ENCODE measurements around the gene UVSSA.
"Not testable (repeated sequence)": the region's sequence is repeated elsewhere in the genome, so short reads cannot be mapped to it uniquely, and the experiment has no call there.

UVSSA gene

DNA sequence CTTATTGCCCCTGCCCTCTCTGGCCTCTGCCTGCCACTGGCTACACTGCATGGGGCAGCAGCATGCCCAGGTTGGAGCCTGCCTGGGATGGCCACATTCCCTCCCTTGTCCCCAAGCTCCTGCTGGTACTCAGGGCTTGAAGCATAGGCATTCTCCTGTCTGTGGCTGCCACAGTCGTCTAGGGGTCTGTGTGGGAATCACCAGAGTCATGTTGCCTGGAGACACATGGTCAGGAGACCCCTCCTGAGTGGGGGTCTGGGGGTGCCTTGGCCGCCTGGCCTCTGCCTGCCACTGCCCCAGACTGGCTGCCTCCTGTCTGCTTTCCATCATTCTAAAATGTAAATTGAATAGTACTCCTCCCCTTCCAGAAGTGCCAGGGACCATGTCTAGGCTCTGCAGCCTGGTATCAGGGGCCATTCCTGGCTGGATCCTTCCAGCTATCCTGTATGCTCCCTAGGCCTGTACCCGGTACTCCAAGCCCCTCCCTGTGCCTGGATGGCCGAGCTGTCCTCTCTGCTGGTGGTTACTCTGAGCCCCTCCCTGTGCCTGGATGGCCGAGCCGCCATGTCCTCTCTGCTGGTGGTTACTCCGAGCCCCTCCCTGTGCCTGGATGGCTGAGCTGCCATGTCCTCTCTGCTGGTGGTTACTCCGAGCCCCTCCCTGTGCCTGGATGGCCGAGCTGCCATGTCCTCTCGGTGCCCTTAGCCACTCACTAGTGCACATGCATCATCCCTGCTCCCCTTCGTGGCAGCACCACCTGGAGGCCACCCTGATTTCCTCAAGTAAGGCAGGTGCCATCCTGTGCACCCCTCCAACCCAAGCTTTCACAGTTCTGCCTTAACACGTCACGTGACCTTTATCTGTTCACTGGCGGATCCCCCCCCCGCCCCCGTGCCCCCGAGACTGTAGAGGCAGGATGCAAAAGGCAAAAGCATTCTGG is 64.7 kb downstream of the UVSSA start:
- peak; percentile 25 for DNase-seq

GRCh38 chr4:1412376-1413203 is 65.6 kb downstream of the UVSSA start:
- no peak for DNase-seq

GRCh38 chr4:1413204-1413663 is 66.2 kb downstream of the UVSSA start:
- no peak for DNase-seq

DNA sequence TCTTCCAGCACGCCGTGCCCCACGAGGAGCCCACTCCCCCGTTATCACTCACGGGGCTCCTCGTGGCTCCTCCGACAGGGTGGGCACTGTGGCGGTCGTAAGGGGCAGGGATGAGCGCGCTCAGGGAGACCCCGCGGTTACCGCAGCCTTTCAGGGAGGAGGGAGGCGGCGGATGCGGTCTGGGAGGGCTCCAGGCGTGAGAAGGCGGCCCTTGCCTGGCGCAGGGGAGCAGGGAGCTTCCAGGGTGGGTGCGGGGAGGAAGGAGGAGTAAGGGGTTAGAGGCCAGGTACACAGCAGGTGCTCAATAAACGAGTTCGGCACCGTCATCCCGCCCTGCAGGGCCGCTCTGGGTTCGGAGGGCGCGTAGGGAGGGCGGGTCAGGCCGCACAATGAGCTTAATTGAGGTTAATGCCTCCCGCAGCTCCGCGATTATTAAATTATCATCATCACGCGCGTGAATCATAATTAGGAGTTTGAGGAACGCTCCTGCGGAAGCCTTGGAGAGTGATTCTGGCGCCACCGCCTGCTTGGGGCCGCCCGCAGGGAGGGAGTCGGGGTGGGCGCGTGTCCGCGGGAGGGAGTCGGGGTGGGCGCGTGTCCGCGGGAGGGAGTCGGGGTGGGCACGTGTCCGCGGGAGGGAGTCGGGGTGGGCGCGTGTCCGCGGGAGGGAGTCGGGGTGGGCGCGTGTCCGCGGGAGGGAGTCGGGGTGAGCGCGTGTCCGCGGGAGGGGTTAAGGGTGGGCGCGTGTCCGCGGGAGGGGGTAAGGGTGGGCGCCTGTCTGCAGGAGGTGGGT is 66.9 kb downstream of the UVSSA start:
- DNase-seq, result peak; percentile 27

GRCh38 chr4:1414831-1415680 is 68.0 kb downstream of the UVSSA start:
- no peak for DNase-seq

DNA sequence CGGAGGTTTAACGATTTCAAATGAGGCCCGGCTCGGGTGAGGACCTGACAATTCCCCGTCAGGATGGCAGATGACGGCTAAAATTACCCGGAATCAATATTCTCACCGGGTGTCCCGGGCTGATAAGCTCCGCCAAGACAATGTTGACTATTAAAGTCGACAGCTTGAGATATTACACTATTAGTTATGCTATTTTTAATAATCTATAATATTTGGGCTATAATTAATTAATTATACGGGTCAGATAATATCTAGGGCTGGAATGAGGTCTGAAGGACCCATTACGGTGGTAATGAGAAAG is 68.6 kb downstream of the UVSSA start:
- DNase-seq, result no peak

DNA sequence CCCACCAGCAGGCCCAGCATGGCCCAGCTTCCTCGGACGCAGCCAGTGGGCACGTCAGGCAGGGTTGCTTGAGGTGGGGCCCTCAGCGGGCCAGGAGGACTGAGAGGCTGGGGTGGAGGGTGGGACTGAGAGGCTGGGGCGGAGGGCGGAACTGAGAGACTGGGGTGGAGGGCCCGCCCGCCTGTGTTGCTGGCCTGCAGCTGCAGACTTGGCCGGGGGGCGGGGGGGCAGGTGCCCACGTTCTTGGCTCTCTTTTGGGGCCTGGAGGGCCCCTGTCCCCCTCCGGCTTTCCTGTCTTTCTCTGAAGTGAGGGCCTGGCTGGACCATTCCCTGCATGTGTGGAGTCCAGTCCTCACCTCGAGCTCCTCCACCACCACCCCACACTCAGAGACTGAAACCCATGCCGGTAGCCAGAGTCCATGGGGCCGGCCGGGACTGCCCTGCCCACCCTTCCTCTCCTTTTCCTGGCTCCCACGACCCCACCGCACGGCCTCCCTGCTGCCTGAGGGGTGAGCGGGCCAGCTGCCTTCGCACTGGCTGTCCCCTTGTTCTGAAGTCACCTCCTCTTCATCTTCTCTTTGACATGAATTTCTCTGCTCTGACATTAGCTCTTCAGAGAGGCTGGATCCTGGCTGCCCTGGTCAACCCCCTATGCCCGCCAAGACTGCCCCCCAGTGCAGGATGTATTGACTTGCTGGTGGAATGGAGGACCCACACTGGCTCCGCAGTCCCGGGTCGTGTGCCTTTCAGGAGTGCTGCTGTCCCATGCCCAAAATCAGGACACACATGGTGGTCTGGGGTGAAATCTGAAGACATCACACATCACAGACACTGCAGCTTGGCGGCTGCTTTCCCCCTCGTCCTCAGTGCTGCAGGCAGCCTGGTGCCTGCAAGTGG is 69.3 kb downstream of the UVSSA start:
- no peak for DNase-seq

DNA sequence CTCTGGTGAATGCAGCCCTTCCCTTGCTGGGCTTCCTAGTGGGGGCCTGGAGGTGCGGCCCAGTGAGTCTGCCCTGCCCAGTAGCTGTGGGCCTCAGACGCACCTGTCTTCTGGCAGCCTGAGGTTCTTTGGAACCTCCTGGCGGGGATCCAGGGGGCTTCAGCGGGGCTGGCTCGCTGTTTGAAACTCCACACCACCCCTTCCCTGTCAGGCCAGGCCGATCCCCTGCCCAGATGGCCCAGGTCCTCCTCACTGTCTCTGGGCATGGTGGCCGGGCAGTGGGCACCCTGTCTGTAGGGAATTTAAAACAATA is 69.9 kb downstream of the UVSSA start:
- peak; percentile 29 for DNase-seq

DNA sequence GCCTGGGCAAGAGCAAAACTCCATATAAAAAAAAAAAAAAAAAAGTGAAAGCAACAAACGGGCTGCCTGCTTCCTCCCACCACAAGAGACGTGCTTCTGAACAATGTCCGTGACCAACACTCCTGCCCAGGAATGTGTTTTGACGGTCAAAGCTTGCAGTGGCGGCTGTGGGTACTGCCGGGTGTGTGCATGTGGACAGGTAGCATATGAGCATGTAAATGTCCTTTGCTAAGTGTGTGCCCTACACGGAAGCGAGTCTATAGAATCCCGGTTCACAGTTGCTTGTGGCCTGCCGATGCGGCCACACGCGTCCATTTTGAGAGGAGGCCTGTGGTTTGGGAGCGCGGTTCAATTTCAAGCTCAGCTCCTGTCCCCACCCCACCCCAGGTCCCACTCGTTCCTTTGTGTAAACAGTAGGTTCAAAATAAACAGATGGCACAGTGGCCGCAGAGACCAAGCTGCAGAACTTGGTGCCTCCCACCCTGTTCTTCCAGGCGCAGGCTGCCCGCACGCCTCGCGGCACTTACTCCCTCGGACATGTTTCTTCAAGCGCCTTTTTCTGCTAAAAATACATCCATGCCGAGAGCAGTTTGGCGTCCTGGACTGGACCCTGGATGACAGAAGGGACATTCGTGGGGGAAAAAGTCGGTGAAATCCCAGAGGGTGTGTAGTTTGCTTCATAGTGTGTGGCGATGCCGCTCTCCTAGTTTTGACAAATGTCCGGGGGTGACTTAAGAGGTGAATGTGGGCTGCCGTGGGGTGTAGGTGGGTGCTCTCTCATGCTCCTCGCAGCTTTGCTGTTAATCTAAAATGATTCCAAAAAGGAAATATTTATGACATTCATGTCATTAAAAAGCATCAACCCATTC is 70.7 kb downstream of the UVSSA start:
- no peak for DNase-seq

DNA sequence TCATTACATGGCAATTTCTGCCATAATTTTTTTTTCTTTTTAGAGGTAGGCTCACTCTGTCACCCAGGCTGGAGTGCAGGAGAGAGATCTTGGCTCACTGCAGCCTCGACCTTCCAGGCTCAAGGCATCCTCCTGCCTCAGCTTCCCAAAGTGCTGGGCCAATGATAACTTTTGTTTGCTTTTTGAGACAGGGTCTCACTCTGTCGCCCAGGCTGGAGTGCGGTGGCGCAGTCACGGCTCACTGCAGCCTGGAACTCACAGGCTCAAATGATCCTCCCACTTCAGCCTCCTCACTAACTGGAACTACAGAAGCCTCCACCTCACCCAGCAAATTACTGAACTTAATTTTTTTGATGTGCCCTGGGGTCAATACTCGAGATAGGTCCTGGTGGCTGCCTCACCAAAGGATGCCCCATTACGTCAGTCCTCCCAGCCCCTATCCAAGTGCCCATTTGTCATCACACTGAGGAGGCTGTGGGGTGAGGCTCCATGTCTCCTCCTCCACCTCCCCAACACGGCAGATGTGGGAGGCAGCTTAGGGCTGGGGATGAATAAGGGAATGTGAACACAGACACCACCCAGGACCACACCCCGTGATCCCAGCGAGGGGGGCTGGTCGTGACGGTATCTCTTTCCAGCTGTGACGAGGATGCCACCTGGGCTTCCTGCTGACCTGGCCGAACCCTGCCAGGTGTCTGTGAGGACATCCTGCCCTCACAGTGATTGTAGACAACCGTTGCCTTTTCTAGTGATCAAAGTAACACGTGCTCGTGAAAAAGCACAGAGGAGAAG is 71.7 kb downstream of the UVSSA start:
- no peak for DNase-seq

DNA sequence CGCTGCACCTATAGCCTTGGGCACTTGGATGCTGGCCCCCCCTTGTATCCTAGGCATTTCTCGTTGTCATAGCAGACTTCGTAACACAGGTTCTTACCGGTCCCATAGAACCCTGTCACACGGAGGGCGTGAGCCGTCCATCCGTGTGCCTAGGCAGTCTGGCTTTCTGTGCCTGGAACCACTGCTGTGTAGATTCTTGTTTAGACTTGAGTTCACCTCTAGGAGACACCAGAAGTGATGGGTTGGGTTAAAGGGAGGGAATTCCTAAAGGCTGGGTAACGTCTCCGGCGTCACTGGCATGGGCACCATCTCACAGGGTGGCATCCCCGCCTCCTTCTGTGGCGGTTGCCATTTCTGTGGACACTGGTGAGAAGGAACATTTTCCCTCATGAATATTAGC is 72.7 kb downstream of the UVSSA start:
- DNase-seq, result no peak

GRCh38 chr4:1421657-1422056 is 74.6 kb downstream of the UVSSA start:
- DNase-seq, result no peak

GRCh38 chr4:1427010-1427409 is 80.0 kb downstream of the UVSSA start:
- DNase-seq, result no peak

DNA sequence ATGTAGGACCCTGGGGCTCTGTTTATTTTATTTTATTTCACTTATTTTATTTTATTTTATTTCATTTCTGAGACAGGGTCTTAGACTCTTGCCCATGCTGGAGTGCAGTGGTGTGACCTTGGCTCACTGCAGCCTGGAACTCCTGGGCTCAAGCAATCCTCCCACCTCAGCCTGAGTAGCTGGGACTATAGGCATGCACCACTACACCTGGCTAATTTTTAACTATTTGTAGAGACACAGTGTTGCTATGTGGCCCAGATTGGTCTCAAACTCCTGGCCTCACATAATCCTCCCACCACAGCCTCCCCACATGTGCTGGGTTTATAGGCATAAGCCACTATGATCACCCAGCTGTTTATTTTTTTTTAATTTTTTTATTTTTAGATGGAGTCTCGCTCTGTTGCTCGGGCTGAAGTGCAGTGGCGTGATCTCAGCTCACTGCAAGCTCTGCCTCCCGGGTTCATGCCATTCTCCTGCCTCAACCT is 96.7 kb downstream of the UVSSA start:
- DNase-seq, result not testable (repeated sequence)
